Right lobe of liver (tissue), 6 donors: ENCODE results near the gene SUPT5H. TPM values are rescaled to one million over a fixed set of nuclear protein-coding genes. Genes with fewer than 3 reads are reported as not detected.

Experiments
- ATAC-seq, 4 donors: fragments of 200-7000 bp; cut with Tn5 transposase; one replicate each; pipeline ENCODE4 v1.9.1; 2020; ENCODE audit warnings: mild to moderate bottlenecking in 4 of 4, moderate library complexity in 4 of 4
- DNase-seq, 3 donors: peaks; one replicate each; pipeline ENCODE4 v3.0.0-alpha.2; 2020
- H3K27ac ChIP-seq, 3 donors: fragments of 200-600 bp; one replicate each; pipeline ENCODE4 v1.8.0; 2022
- H3K27me3 ChIP-seq, 2 donors: fragments of 200-600 bp; one replicate each; pipeline ENCODE4 v1.8.0; 2022
- H3K36me3 ChIP-seq, 4 donors: fragments of 200-600 bp; sonication (generic) in 1 of 4; one replicate each; pipeline versions ENCODE4 v1.5.1 to v1.8.0; 2017 to 2022; ENCODE audit warnings: control low read depth in 1 of 4
- H3K4me1 ChIP-seq, 4 donors: fragments of 200-600 bp; sonication (generic) in 1 of 4; one replicate each; pipeline versions ENCODE4 v1.5.1 to v1.8.0; 2017 to 2022; ENCODE audit warnings: control low read depth in 1 of 4
- H3K4me3 ChIP-seq, 3 donors: fragments of 200-600 bp; one replicate each; pipeline ENCODE4 v1.8.0; 2022
- H3K9me3 ChIP-seq, 4 donors: fragments of 200-600 bp; sonication (generic) in 1 of 4; one replicate each; pipeline versions ENCODE4 v1.5.1 to v1.8.0; 2017 to 2022; ENCODE audit warnings: control low read depth in 1 of 4
- CTCF ChIP-seq, 4 donors: fragments of 200-600 bp in 3 of 4; fragments of 450-650 bp in 1 of 4; IDR thresholded peaks; one replicate each; pipeline versions ENCODE4 v1.5.1 to v1.8.0; 2016 to 2022; ENCODE audit warnings: antibody characterized with exemption in 4 of 4, mild to moderate bottlenecking in 2 of 4
- POLR2A ChIP-seq: fragments of 450-650 bp; IDR thresholded peaks from one replicate; pipeline ENCODE4 v1.6.1; 2017; ENCODE audit warnings: antibody characterized with exemption, mild to moderate bottlenecking
- WGBS: methylation state at CpG from one replicate; pipeline ENCODE4 v1.1.6; 2018; ENCODE audit warnings: low coverage, low lambda C conversion rate; ENCODE audit not compliant: insufficient coverage; ENCODE audit errors: missing lambda C conversion rate; 5-methylcytosine and 5-hydroxymethylcytosine counted together
- intact Hi-C, 2 donors: fragments of 100-400 bp; cut with DNase I; formaldehyde crosslinking; loops; one replicate each; pipeline versions ENCODE4 v1.11.2 to v1.14.1; 2022
- microRNA-seq, 2 donors: library from miRNA; unstranded; fragments of <30 nt; microRNA quantifications; one replicate each; pipeline ENCODE4, GENCODE V29; 2019 to 2020
- small RNA-seq, 2 experiments: library from RNA; depleted of rRNA; stranded (forward); fragments of <200 nt; gene quantifications; one replicate each; pipeline ENCODE3, GENCODE V24; 2016
- total RNA-seq, 6 experiments: library from RNA; depleted of rRNA in 2 of 6; stranded (reverse); fragments of >200 nt in 2 of 6; fragmentation: NEBNext Ultra II Directional in 3 of 6; extraction: Animal tissue kit (Norgen Biotek cat#: 25700) in 3 of 6; gene quantifications; one replicate each; pipeline versions ENCODE4 v1.1.0 to v1.2.4, GENCODE V29; 2016 to 2023
- donor health status: DM: no; HTN: yes; CAD: no.
- donor health status: DM: no; HTN: no; CAD: no.
- donor health status: DM: no; HTN: no; CAD: no.
- donor health status: DM: no; HTN: yes; CAD: no.
- donor health status: DM: no; HTN: yes; CAD: no.

Gene SUPT5H
- total RNA-seq, 6 experiments from 2014 or later, result 42.3 to 60.8 (median 54.7) TPM

- H3K27me3 ChIP-seq, result no peaks in the 10 kb centered on the region
- 97% methylated on average over 3 of the region's 3 CpGs for WGBS
Measured at GRCh38 chr19:39525205-39525604, 79.8 kb downstream of the SUPT5H start.

More at GRCh38 chr19:39525205-39525604, 79.8 kb downstream of the SUPT5H start:
- H3K9me3 ChIP-seq, result no peaks in the 10 kb centered on the region
- no peak overlapping the region for H3K4me3 ChIP-seq
- H3K27ac ChIP-seq, result no peak overlapping the region
- ATAC-seq, result no peak
- H3K36me3 ChIP-seq, result no peaks in the 10 kb centered on the region
- H3K4me1 ChIP-seq, result no peaks in the 10 kb centered on the region
- no peak for DNase-seq
- TF ChIP-seq CTCF (IDR thresholded peaks at IDR 0.05) (no peak), POLR2A (no peak)
- intact Hi-C loops, result no loop called here

Small RNA genes within 50 kb of the gene (microRNA-seq; reads per million reads assigned to microRNA genes)
- gene MIR4530, result 0 to 0.29 reads per million in 2 donors

Small RNA genes within 50 kb of the gene (small RNA-seq; reads per million reads assigned to genes)
- gene MIR4530, result 0 reads per million in 2 experiments

Other genes with a start within 250 kb of the SUPT5H start
- not detected for gene NCCRP1, start 248.6 kb upstream of the SUPT5H start, total RNA-seq
- not detected for gene SYCN, start 241.3 kb upstream of the SUPT5H start, total RNA-seq
- not detected for gene IFNL3, start 200.6 kb upstream of the SUPT5H start, total RNA-seq
- not detected for gene IFNL4, start 196.7 kb upstream of the SUPT5H start, total RNA-seq
- not detected for gene IFNL2, start 177.2 kb upstream of the SUPT5H start, total RNA-seq
- not detected for gene IFNL1, start 149.2 kb upstream of the SUPT5H start, total RNA-seq
- under 1 TPM; 0.32 to 0.97 (median 0.61) TPM for gene LRFN1, start 124.7 kb upstream of the SUPT5H start, total RNA-seq
- gene GMFG, start 109.5 kb upstream of the SUPT5H start, total RNA-seq, result 10 to 100 TPM in 3 of 6 experiments, 1 to 10 TPM in 3; 2.8 to 23.8 (median 12.7) TPM
- 10 to 100 TPM; 23.0 to 45.6 (median 31.6) TPM for gene SAMD4B, start 103.2 kb upstream of the SUPT5H start, total RNA-seq
- gene PAF1, start 54.5 kb upstream of the SUPT5H start, total RNA-seq, result 10 to 100 TPM; 18.6 to 34.9 (median 24.8) TPM
- gene MED29, start 54.2 kb upstream of the SUPT5H start, total RNA-seq, result 10 to 100 TPM; 19.4 to 38.1 (median 24.1) TPM
- 100 to 1,000 TPM in 3 of 6 experiments, 10 to 100 TPM in 3; 28.3 to 156 (median 91.7) TPM for gene ZFP36, start 38.7 kb upstream of the SUPT5H start, total RNA-seq
- 10 to 100 TPM in 1 of 6 experiments, 1 to 10 TPM in 5; 1.6 to 15.0 (median 6.3) TPM for gene PLEKHG2, start 32.9 kb upstream of the SUPT5H start, total RNA-seq
- 100 to 1,000 TPM; 448 to 643 (median 568) TPM for gene RPS16, start 9.6 kb upstream of the SUPT5H start, total RNA-seq
- gene TIMM50, start 35.3 kb downstream of the SUPT5H start, total RNA-seq, result 10 to 100 TPM; 28.1 to 48.1 (median 31.3) TPM
- gene DLL3, start 53.4 kb downstream of the SUPT5H start, total RNA-seq, result not detected
- gene SELENOV, start 69.6 kb downstream of the SUPT5H start, total RNA-seq, result not detected
- gene EID2B, start 87.3 kb downstream of the SUPT5H start, total RNA-seq, result under 1 TPM; 0.18 to 0.78 (median 0.46) TPM
- 1 to 10 TPM; 4.3 to 7.6 (median 5.4) TPM for gene EID2, start 94.6 kb downstream of the SUPT5H start, total RNA-seq
- not detected for gene LGALS13, start 156.9 kb downstream of the SUPT5H start, total RNA-seq
- not detected for gene LGALS16, start 210.3 kb downstream of the SUPT5H start, total RNA-seq